Bronchial epithelial cell (primary cell): ENCODE measurements around the gene DOK5. TPM values are rescaled to one million over a fixed set of nuclear protein-coding genes. Genes with fewer than 3 reads are reported as not detected.

Experiments
- DNase-seq: peaks from one replicate; pipeline ENCODE4 v3.0.0-alpha.2; 2010; ENCODE audit warnings: low read depth
- FAIRE-seq: peaks from 2 replicates; lab custom pipeline; 2011; peaks lifted over from hg19 to GRCh38; lab: Jason Lieb, UNC
- H3K27me3 ChIP-seq: 2 replicates; pipeline ENCODE4 v1.5.1; 2011; ENCODE audit warnings: low read length; ENCODE audit not compliant: control insufficient read depth, insufficient read depth
- H3K36me3 ChIP-seq: 2 replicates; pipeline ENCODE4 v1.5.1; 2011; ENCODE audit warnings: low read length; ENCODE audit not compliant: control insufficient read depth, insufficient read depth
- H3K4me3 ChIP-seq: 2 replicates; pipeline ENCODE4 v1.5.1; 2011; ENCODE audit warnings: mild to moderate bottlenecking, low read depth, low read length, control low read depth
- CTCF ChIP-seq: IDR thresholded peaks from 2 replicates; pipeline ENCODE4 v1.5.1; 2011; ENCODE audit warnings: mild to moderate bottlenecking, moderate library complexity, low read length, control low read depth, inconsistent platforms; ENCODE audit not compliant: insufficient read depth, severe bottlenecking
- total RNA-seq: library from RNA; depleted of rRNA; stranded (reverse); fragments of >200 nt; gene quantifications from 2 replicates; pipeline ENCODE4 v1.2.1, GENCODE V29; 2014

Gene DOK5
- total RNA-seq, 1 donor from 2014 or later = not detected

- TF ChIP-seq CTCF = no peak
- H3K4me3 ChIP-seq = no peak overlapping the region
- no peak for FAIRE-seq
- no peaks in the 10 kb centered on the region for H3K27me3 ChIP-seq
- no peak for DNase-seq
- H3K36me3 ChIP-seq = no peaks in the 10 kb centered on the region
These were observed 42.0 kb downstream of the DOK5 start for GRCh38 chr20:54517241-54517975.

DNA sequence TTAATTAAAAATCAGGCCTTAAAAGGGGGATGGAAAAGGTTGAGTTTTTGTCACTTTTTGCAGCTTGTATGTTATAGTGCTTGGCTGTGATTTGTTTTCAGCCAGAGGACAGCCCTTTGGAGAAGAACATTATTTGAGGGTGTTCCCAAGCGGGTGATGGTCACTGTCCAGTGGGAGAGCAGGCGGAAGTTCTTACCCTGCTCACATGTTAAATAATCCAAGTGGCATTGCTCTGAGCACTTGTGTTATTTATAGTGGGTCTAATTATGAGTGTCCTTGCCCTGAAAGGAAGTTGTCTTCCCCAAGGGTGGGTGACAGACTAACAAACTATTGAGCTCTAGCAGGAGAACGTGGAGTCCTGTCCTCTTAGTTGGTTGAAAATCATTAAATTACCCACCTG, 49.5 kb downstream of the DOK5 start:
- DNase-seq (no peak), FAIRE-seq (no peak)
- H3K4me3 ChIP-seq = no peak overlapping the region
- no peaks in the 10 kb centered on the region for H3K36me3 ChIP-seq
- no peak for TF ChIP-seq CTCF
- no peaks in the 10 kb centered on the region for H3K27me3 ChIP-seq

DNA sequence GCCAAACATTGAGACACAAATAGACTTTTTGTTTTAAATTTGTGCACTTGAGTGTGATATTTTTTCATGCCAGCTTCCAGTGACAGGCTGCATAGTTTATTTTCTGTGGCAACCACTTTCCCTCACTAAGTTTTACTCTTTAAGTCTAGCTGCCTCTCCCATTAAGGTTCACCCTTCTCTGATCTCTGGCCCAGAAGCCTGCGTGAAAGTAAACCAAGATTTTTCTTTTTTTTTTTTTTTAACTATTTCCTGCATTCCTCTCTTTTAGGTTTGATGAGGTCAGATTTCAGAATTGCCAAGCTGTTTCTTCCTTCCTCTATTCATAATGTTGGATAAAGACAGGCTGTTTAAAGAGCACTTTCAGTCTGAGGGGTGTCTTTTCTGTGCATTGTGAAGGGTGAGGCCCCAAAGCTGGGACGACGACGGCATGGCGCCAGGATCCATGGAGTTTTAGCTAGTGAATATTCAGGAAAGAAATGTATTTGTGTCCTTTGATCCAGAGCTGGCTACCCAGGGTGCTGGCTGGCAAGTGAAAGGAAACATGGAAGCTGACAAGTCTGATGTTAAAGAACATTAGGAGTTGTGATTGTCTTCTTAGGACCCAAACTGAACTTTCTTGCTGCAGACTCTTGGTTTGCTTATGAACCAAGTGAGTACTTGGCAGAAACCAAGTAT, 50.7 kb downstream of the DOK5 start:
- H3K27me3 ChIP-seq = no peaks in the 10 kb centered on the region
- TF ChIP-seq CTCF = no peak
- FAIRE-seq (no peak), DNase-seq (no peak)
- H3K4me3 ChIP-seq = no peak overlapping the region
- no peaks in the 10 kb centered on the region for H3K36me3 ChIP-seq

GRCh38 chr20:54526801-54527200, 51.4 kb downstream of the DOK5 start:
- FAIRE-seq (no peak), DNase-seq (no peak)
- Histone ChIP-seq H3K36me3 (no peaks in the 10 kb centered on the region), H3K27me3 (no peaks in the 10 kb centered on the region), H3K4me3 (no peak overlapping the region)
- TF ChIP-seq CTCF = no peak

GRCh38 chr20:54532573-54532972, 57.2 kb downstream of the DOK5 start:
- DNase-seq (no peak), FAIRE-seq (no peak)
- H3K36me3 ChIP-seq = no peaks in the 10 kb centered on the region
- no peak for TF ChIP-seq CTCF
- no peak overlapping the region for H3K4me3 ChIP-seq
- H3K27me3 ChIP-seq = no peaks in the 10 kb centered on the region

DNA sequence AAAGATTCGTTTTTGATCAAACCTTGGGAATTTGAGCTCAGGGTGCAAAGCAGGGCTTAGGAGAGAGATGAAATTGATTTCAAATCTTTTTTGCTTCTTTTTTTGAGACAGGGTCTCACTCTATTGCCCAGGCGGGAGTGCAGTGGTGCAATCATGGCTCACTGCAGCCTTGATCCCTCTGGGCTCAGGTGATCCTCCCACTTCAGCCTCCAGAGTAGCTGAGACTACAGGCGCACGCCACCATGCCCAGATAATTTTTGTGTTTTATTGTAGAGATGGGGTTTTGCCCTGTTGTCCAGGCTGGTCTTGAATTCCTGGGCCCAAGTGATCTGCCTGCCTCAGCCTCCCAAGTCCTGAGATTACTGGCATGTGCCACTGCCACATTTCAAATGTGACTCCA, 58.7 kb downstream of the DOK5 start:
- DNase-seq (no peak), FAIRE-seq (peak; percentile 32)
- H3K36me3 ChIP-seq = no peaks in the 10 kb centered on the region
- no peak for TF ChIP-seq CTCF
- no peaks in the 10 kb centered on the region for H3K27me3 ChIP-seq
- H3K4me3 ChIP-seq = no peak overlapping the region
